Uterus (tissue), 4 donors: ENCODE results near the gene MSI2. TPM values are rescaled to one million over a fixed set of nuclear protein-coding genes. Genes with fewer than 3 reads are reported as not detected.

Source experiments
- DNase-seq, 2 donors: peaks; one replicate each; pipeline ENCODE4 v3.0.0-alpha.2; 2019 to 2020
- H3K27ac ChIP-seq, 2 donors: fragments of 200-600 bp; sonication (generic); 1 replicate in 1 of 2; 2 replicates in 1 of 2; pipeline ENCODE4 v1.5.1; 2016 to 2018
- H3K27me3 ChIP-seq, 2 donors: fragments of 200-600 bp; sonication (generic); one replicate each; pipeline ENCODE4 v1.5.1; 2018 to 2019; ENCODE audit warnings: control low read depth in 1 of 2
- H3K36me3 ChIP-seq, 2 donors: fragments of 200-600 bp; sonication (generic); one replicate each; pipeline ENCODE4 v1.5.1; 2019; ENCODE audit warnings: control low read depth in 1 of 2
- H3K4me1 ChIP-seq, 2 donors: fragments of 200-600 bp; sonication (generic); one replicate each; pipeline ENCODE4 v1.5.1; 2018 to 2019; ENCODE audit warnings: control low read depth in 1 of 2
- H3K4me3 ChIP-seq, 2 donors: fragments of 200-600 bp; sonication (generic); 1 replicate in 1 of 2; 2 replicates in 1 of 2; pipeline ENCODE4 v1.5.1; 2018 to 2019; ENCODE audit warnings: mild to moderate bottlenecking in 1 of 2
- H3K9me3 ChIP-seq, 2 donors: fragments of 200-600 bp; sonication (generic); one replicate each; pipeline ENCODE4 v1.5.1; 2019; ENCODE audit warnings: control low read depth in 1 of 2
- POLR2A ChIP-seq, 2 donors: fragments of 450-650 bp; IDR thresholded peaks; one replicate each; pipeline ENCODE4 v1.6.1; 2016; ENCODE audit warnings: antibody characterized with exemption in 2 of 2, mild to moderate bottlenecking in 1 of 2, moderate library complexity in 1 of 2
- intact Hi-C: fragments of 100-400 bp; cut with DNase I; formaldehyde crosslinking; loops from one replicate; pipeline ENCODE4 v1.15.1; 2023; ENCODE audit warnings: low total_unique reads
- total RNA-seq, 4 donors: library from RNA; depleted of rRNA in 3 of 4; stranded (reverse); fragments of >200 nt in 3 of 4; gene quantifications; one replicate each; pipeline versions ENCODE4 v1.1.0 to v1.2.4, GENCODE V29; 2014 to 2023
- TF ChIP-seq, protein P1 (sequence below), 4 experiments: fragments of 200-600 bp in 2 of 4; fragments of 450-650 bp in 2 of 4; sonication (generic) in 2 of 4; IDR thresholded peaks; one replicate each; pipeline ENCODE4 v1.5.1; 2016 to 2019; ENCODE audit warnings: antibody characterized with exemption in 4 of 4, mild to moderate bottlenecking in 2 of 4, moderate library complexity in 1 of 4
- donor health status: DM: yes; HTN: yes; CAD: no.

MSI2 gene
- total RNA-seq, 4 donors from 2014 or later: 13.2 to 60.8 (median 44.5) TPM

DNA sequence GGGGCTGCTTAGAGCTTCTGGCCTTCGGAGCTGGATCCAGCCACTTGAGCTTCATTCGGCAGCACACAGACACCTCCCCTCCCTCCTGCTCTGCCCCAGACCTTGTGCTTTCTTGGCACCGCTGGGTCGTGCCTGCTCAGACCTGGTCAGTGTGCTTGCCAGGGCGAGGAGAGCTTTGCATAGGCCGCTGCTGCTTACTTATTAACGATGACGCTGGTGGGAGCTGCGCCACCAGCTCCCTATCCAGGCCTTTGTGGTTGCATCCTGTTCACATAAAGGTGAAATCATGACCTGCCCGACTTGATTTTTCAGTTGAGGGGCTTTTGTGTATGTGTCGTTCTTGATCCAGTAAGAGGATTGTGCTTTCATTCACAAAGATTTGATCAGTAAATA is 101.1 kb downstream of the MSI2 start:
- Histone ChIP-seq H3K27ac (no peak overlapping the region), H3K4me3 (no peak overlapping the region)
- no peak for DNase-seq

DNA sequence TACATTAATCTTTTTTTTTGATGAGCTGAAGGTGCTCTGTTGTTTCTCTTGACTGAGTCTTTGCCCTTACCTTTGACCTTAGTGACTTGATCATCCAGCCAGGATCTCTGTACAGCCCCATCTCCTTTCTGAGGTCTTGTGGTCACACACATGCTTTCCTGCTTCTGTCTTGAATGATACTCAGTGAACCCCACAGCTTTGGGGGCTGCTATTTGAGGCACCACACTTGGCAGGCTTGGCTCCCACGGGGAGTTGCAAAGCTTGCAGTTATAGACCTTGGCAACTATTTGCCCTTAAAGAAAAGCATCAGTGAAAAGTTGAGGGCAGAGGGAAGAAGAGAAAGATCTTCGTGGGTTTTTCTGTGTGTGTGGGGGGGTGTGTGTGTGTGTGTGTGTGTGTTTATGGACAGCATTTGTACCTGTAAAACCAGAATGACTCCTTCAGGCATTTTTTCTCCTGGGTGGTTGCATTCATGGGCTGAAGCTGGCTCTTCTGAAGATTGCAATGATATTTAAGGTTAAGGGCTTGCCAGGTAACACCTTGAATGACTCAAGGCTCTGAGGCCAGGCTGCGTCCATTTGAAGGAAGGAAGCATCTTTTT is 101.6 kb downstream of the MSI2 start:
- H3K4me3 ChIP-seq: no peak overlapping the region
- no peak for TF ChIP-seq POLR2A (IDR thresholded peaks at IDR 0.05)
- TF ChIP-seq, protein P1, sequence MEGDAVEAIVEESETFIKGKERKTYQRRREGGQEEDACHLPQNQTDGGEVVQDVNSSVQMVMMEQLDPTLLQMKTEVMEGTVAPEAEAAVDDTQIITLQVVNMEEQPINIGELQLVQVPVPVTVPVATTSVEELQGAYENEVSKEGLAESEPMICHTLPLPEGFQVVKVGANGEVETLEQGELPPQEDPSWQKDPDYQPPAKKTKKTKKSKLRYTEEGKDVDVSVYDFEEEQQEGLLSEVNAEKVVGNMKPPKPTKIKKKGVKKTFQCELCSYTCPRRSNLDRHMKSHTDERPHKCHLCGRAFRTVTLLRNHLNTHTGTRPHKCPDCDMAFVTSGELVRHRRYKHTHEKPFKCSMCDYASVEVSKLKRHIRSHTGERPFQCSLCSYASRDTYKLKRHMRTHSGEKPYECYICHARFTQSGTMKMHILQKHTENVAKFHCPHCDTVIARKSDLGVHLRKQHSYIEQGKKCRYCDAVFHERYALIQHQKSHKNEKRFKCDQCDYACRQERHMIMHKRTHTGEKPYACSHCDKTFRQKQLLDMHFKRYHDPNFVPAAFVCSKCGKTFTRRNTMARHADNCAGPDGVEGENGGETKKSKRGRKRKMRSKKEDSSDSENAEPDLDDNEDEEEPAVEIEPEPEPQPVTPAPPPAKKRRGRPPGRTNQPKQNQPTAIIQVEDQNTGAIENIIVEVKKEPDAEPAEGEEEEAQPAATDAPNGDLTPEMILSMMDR (IDR thresholded peaks at IDR 0.05): no peak
- no peaks in the 10 kb centered on the region for H3K9me3 ChIP-seq
- no peak overlapping the region for H3K27ac ChIP-seq
- no peak for DNase-seq
- no peaks in the 10 kb centered on the region for H3K27me3 ChIP-seq
- no peaks in the 10 kb centered on the region for H3K4me1 ChIP-seq
- H3K36me3 ChIP-seq: no peaks in the 10 kb centered on the region
- intact Hi-C loops: no loop called here

More for the DNA sequence above, 101.1 kb downstream of the MSI2 start:
- H3K4me1 ChIP-seq: no peaks in the 10 kb centered on the region
- no peaks in the 10 kb centered on the region for H3K9me3 ChIP-seq
- H3K27me3 ChIP-seq: no peaks in the 10 kb centered on the region
- intact Hi-C loops: no loop called here
- H3K36me3 ChIP-seq: no peaks in the 10 kb centered on the region
- no peak for TF ChIP-seq POLR2A (IDR thresholded peaks at IDR 0.05)
- TF ChIP-seq, protein P1 (IDR thresholded peaks at IDR 0.05): no peak

DNA sequence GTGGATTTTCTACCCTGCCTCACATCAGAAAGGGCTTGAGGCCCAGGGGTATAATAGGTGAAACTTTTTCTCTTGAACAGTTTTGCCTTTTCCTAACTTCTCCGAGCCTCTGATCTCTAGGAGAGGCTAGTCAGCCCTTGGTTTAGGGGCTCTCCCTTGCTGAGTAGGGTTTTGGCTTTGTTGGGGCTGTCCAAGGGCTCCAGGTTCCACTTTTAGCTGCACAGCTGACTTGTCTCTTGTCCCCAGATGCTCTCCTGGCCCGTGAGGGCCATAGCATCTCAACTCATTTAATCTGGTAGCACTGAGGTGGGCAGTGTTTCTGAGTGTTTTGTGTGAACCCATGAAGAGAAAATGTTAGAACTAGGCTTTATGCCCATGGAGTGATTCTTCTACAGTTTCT is 103.9 kb downstream of the MSI2 start:
- Histone ChIP-seq H3K9me3 (no peaks in the 10 kb centered on the region), H3K4me3 (no peak overlapping the region), H3K27ac (no peak overlapping the region), H3K36me3 (no peaks in the 10 kb centered on the region), H3K4me1 (no peaks in the 10 kb centered on the region), H3K27me3 (no peaks in the 10 kb centered on the region)
- intact Hi-C loops: no loop called here
- DNase-seq: no peak
- TF ChIP-seq, protein P1 (IDR thresholded peaks at IDR 0.05): no peak
- TF ChIP-seq POLR2A (IDR thresholded peaks at IDR 0.05): no peak

DNA sequence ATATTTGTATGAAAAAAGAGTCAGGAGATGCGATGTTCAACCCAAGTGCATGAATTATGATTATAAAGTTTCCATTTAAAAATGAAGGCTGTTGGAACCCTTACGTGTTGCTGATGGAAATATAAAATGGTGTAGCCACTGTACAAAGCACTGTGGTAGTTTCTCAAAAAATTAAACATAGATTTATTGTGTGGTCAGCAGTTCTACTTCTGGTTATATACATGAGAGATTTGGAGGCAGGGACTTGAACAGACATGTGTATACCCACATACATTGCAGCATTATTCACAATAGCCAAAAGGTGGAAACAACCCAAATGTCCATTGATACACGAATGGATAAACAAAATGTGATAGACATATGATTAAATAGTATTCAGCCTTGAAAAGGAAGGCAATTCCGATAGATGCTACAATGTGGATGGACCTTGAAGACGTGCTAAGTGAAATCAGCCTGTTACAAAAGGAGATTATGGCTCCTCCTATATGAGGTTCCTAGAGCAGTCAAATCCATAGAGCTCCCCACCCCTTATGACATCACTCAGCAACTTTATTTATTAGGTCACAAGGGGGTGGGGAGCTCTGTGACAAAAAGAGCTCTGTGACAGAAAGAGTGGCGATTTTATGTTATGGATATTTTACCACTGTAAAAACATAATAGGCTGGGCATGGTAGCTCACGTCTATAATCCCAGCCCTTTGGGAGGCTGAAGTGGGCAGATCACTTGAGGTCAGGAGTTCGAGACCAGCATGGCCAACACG is 106.7 kb downstream of the MSI2 start:
- Histone ChIP-seq H3K4me3 (no peak overlapping the region), H3K36me3 (no peaks in the 10 kb centered on the region), H3K9me3 (no peaks in the 10 kb centered on the region), H3K4me1 (no peaks in the 10 kb centered on the region), H3K27ac (no peak overlapping the region), H3K27me3 (no peaks in the 10 kb centered on the region)
- no peak for DNase-seq
- TF ChIP-seq POLR2A (IDR thresholded peaks at IDR 0.05): no peak
- TF ChIP-seq, protein P1 (IDR thresholded peaks at IDR 0.05): no peak
- intact Hi-C loops: no loop called here

DNA sequence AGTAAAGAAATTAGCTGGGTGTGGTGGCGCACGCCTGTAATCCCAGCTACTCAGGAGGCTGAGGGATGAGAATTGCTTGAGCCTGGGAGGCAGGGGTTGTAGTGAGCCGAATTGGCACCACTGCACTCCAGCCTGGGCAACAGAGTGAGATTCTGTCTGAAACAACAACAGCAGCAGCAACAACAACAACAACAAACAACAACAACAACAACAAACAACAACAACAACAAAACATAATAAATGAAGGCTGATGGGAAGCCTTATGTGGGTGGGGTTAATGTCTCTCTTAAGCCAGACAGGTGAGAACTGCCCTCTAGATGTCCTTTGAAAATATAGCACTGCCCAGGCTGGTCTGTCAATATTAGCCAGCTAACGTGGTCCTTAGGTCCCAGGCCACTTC is 107.3 kb downstream of the MSI2 start:
- intact Hi-C loops: no loop called here

More for the DNA sequence above, 107.3 kb downstream of the MSI2 start:
- no peaks in the 10 kb centered on the region for H3K4me1 ChIP-seq
- H3K27me3 ChIP-seq: no peaks in the 10 kb centered on the region
- no peaks in the 10 kb centered on the region for H3K9me3 ChIP-seq
- no peak overlapping the region for H3K4me3 ChIP-seq
- no peak for DNase-seq
- TF ChIP-seq, protein P1 (IDR thresholded peaks at IDR 0.05): no peak
- no peak for TF ChIP-seq POLR2A (IDR thresholded peaks at IDR 0.05)
- no peak overlapping the region for H3K27ac ChIP-seq
- H3K36me3 ChIP-seq: no peaks in the 10 kb centered on the region
